ENCODE measurements around the gene GRPEL1. TPM values are rescaled to one million over a fixed set of nuclear protein-coding genes. Genes with fewer than 3 reads are reported as not detected.
A peak's percentile ranks its signal among the peaks of the same experiment; 100 is the strongest.

The GRPEL1 gene
- total and polyA plus RNA-seq, 9 of the 15 experiments (the other 6 are each of a cell fraction or from before 2014, with no cell fraction given), result 43.4 to 192 (median 86.6) TPM

DNA sequence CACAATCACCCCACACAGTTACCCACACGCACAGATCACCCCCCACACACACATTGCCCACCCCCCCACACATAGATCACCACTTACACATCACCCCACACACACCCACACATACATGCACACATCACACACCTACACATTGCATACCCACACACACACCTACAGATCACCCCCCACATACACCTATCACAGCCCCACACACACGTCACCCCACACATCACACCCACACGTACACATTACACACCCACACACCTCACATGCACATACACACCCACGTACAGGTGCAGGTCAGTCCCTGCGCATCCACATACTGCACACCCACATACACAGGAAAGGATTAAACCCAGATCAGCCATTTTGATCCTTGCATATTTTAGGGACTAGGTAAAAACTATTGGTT lies 40.0 kb downstream of the GRPEL1 start:
- BruUV-seq (replicated peaks), result no TSS peak
- no peak overlapping the region for H2AFZ ChIP-seq (ENCODE audit: low read depth, low read length)
- no peak for ATAC-seq
- intact Hi-C loops (cut with micrococcal nuclease) (no loop called here), in situ Hi-C loops (cut with MboI) (no loop called here)
- 76% methylated on average over 4 of the region's 5 CpGs for WGBS (ENCODE audit: insufficient coverage, low coverage, missing lambda C conversion rate)
- ChIA-PET POLR2A (no interaction called here), CTCF (ENCODE audit: low intra/inter-chr PET ratio) (no interaction called here)
- no peak for TF ChIP-seq ZNF586 (CRISPR knock-in tag; conservative IDR thresholded peaks at IDR 0.05)
- TF ChIP-seq POLR2B (IDR thresholded peaks at IDR 0.05; ENCODE audit: low read depth, partially characterized antibody), result peak; percentile 11
- TF ChIP-seq PML (IDR thresholded peaks at IDR 0.05; ENCODE audit: low read length), result no peak
- TF ChIP-seq EGR1 (conservative IDR thresholded peaks at IDR 0.05), result peak; percentile 93
- TF ChIP-seq, protein P1, sequence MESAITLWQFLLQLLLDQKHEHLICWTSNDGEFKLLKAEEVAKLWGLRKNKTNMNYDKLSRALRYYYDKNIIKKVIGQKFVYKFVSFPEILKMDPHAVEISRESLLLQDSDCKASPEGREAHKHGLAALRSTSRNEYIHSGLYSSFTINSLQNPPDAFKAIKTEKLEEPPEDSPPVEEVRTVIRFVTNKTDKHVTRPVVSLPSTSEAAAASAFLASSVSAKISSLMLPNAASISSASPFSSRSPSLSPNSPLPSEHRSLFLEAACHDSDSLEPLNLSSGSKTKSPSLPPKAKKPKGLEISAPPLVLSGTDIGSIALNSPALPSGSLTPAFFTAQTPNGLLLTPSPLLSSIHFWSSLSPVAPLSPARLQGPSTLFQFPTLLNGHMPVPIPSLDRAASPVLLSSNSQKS (CRISPR knock-in tag; IDR thresholded peaks at IDR 0.05), result no peak
- no peak for TF ChIP-seq PHF20 (IDR thresholded peaks at IDR 0.05; ENCODE audit: partially characterized antibody)
- 0 out of 2 replicates have a peak, but pooled peaks have one; percentile 6 for TF ChIP-seq CBFA2T3 (IDR thresholded peaks at IDR 0.05)
- FAIRE-seq, result peak; percentile 71
- H3K79me2 ChIP-seq (ENCODE audit: control insufficient read depth, insufficient read depth, low read length), result no peaks in the 10 kb centered on the region
- no peak overlapping the region for H3K4me2 ChIP-seq (ENCODE audit: insufficient read depth, low read length)
- no peaks in the 10 kb centered on the region for H3K27me3 ChIP-seq (ENCODE audit: control insufficient read depth in 2 of 2, insufficient read depth in 2 of 2, low read length in 2 of 2)
- no peak overlapping the region for H3K27ac ChIP-seq (ENCODE audit: extremely low read depth, low read depth, low read length)
- H3K4me1 ChIP-seq (replicated peaks in 1 of 2; ENCODE audit: control insufficient read depth in 2 of 2, insufficient read depth in 2 of 2, low read length in 2 of 2), result peaks cover 14 to 19% of the 10 kb centered on the region in 2 experiments
- no peaks in the 10 kb centered on the region for H3K9me3 ChIP-seq (replicated peaks; ENCODE audit: control insufficient read depth, insufficient read depth, low read depth, low read length)
- H3K9me1 ChIP-seq (ENCODE audit: control insufficient read depth, insufficient read depth, low read length), result peaks cover 5% of the 10 kb centered on the region
- peaks cover 95% of the 10 kb centered on the region for H3K36me3 ChIP-seq (ENCODE audit: control insufficient read depth, insufficient read depth, low read length)
- no peaks in the 10 kb centered on the region; the same call in 1 of the 2 replicates for H4K20me1 ChIP-seq (replicated peaks; ENCODE audit: control insufficient read depth, insufficient read depth, low read length)
- H3K4me3 ChIP-seq, result no peak overlapping the region
- no peak for DNase-seq (ENCODE audit: extremely low read depth in 1 of 4, low spot score in 3 of 4)
- no peak overlapping the region for H3K9ac ChIP-seq (ENCODE audit: insufficient read depth in 1 of 2, low read depth in 2 of 2, low read length in 2 of 2)

All from K562 (cell line).